Measurements from ENCODE around the gene MRPL58.
"Not testable (repeated sequence)": the region's sequence is repeated elsewhere in the genome, so short reads cannot be mapped to it uniquely, and the experiment has no call there.

MRPL58 gene

GRCh38 chr17:75013092-75013559 lies 656 bp downstream of the MRPL58 start:
- Mint-ChIP-seq H3K36me3 (ENCODE audit: low read depth) (peaks cover 30% of the 10 kb centered on the region), H3K27ac (peak overlapping the region; percentile 95), H3K4me3 (peak overlapping the region; percentile 93), H3K4me1 (ENCODE audit: low read depth) (peaks cover 27% of the 10 kb centered on the region), H3K9me3 (no peaks in the 10 kb centered on the region), H3K27me3 (no peaks in the 10 kb centered on the region)
- intact Hi-C loops (cut with micrococcal nuclease), result no loop called here

- intact Hi-C loops (cut with micrococcal nuclease), result no loop called here
- Mint-ChIP-seq H3K27me3 (no peaks in the 10 kb centered on the region), H3K27ac (no peak overlapping the region), H3K36me3 (ENCODE audit: low read depth) (peaks cover 74% of the 10 kb centered on the region), H3K4me3 (no peak overlapping the region), H3K9me3 (no peaks in the 10 kb centered on the region), H3K4me1 (ENCODE audit: low read depth) (peaks cover 9% of the 10 kb centered on the region)
Measured at GRCh38 chr17:75019146-75019545, 6.7 kb downstream of the MRPL58 start.

GRCh38 chr17:75019710-75020109 lies 7.2 kb downstream of the MRPL58 start:
- Mint-ChIP-seq H3K9me3 (no peaks in the 10 kb centered on the region), H3K36me3 (ENCODE audit: low read depth) (peaks cover 72% of the 10 kb centered on the region), H3K4me1 (ENCODE audit: low read depth) (peaks cover 7% of the 10 kb centered on the region), H3K27ac (no peak overlapping the region), H3K4me3 (no peak overlapping the region), H3K27me3 (no peaks in the 10 kb centered on the region)
- intact Hi-C loops (cut with micrococcal nuclease), result no loop called here

GRCh38 chr17:75020331-75021110 lies 8.1 kb downstream of the MRPL58 start:
- H3K4me1 Mint-ChIP-seq (ENCODE audit: low read depth), result peaks cover 4% of the 10 kb centered on the region
- H3K36me3 Mint-ChIP-seq (ENCODE audit: low read depth), result peaks cover 69% of the 10 kb centered on the region
- no peak overlapping the region for H3K27ac Mint-ChIP-seq
- H3K9me3 Mint-ChIP-seq, result no peaks in the 10 kb centered on the region
- H3K4me3 Mint-ChIP-seq, result no peak overlapping the region
- H3K27me3 Mint-ChIP-seq, result no peaks in the 10 kb centered on the region
- intact Hi-C loops (cut with micrococcal nuclease), result no loop called here

GRCh38 chr17:75024686-75025397 lies 12.4 kb downstream of the MRPL58 start:
- Mint-ChIP-seq H3K4me1 (ENCODE audit: low read depth) (peaks cover 17% of the 10 kb centered on the region), H3K9me3 (peaks cover 5% of the 10 kb centered on the region), H3K4me3 (no peak overlapping the region), H3K27ac (peak overlapping the region; percentile 50), H3K27me3 (peaks cover 1% of the 10 kb centered on the region), H3K36me3 (ENCODE audit: low read depth) (peaks cover 40% of the 10 kb centered on the region)
- intact Hi-C loops (cut with micrococcal nuclease), result no loop called here

- H3K4me3 Mint-ChIP-seq; intact Hi-C loops (cut with micrococcal nuclease); H3K27me3 Mint-ChIP-seq: not testable (repeated sequence)
- peaks cover 10% of the 10 kb centered on the region for H3K9me3 Mint-ChIP-seq
- H3K4me1 Mint-ChIP-seq (ENCODE audit: low read depth), result peaks cover 17% of the 10 kb centered on the region
- H3K27ac Mint-ChIP-seq, result peak overlapping the region; percentile 50
- peaks cover 35% of the 10 kb centered on the region for H3K36me3 Mint-ChIP-seq (ENCODE audit: low read depth)
Measured at GRCh38 chr17:75025398-75025734, 12.9 kb downstream of the MRPL58 start.

- H3K9me3 Mint-ChIP-seq, result peaks cover 14% of the 10 kb centered on the region
- H3K27ac Mint-ChIP-seq, result peak overlapping the region; percentile 70
- H3K4me3 Mint-ChIP-seq; intact Hi-C loops (cut with micrococcal nuclease); H3K27me3 Mint-ChIP-seq: not testable (repeated sequence)
- peaks cover 17% of the 10 kb centered on the region for H3K4me1 Mint-ChIP-seq (ENCODE audit: low read depth)
- H3K36me3 Mint-ChIP-seq (ENCODE audit: low read depth), result peaks cover 22% of the 10 kb centered on the region
Measured at GRCh38 chr17:75026650-75027049, 14.2 kb downstream of the MRPL58 start.

GRCh38 chr17:75030161-75030560 lies 17.7 kb downstream of the MRPL58 start:
- H3K4me1 Mint-ChIP-seq (ENCODE audit: low read depth), result peaks cover 47% of the 10 kb centered on the region
- H3K4me3 Mint-ChIP-seq, result no peak overlapping the region
- H3K27ac Mint-ChIP-seq, result no peak overlapping the region
- H3K36me3 Mint-ChIP-seq (ENCODE audit: low read depth), result peaks cover 4% of the 10 kb centered on the region
- intact Hi-C loops (cut with micrococcal nuclease), result no loop called here
- peaks cover 14% of the 10 kb centered on the region for H3K9me3 Mint-ChIP-seq
- H3K27me3 Mint-ChIP-seq, result peaks cover 25% of the 10 kb centered on the region

- Mint-ChIP-seq H3K9me3 (peaks cover 14% of the 10 kb centered on the region), H3K4me1 (ENCODE audit: low read depth) (peaks cover 43% of the 10 kb centered on the region), H3K4me3 (peak overlapping the region; percentile 68), H3K36me3 (ENCODE audit: low read depth) (peaks cover 4% of the 10 kb centered on the region), H3K27me3 (peaks cover 25% of the 10 kb centered on the region), H3K27ac (peak overlapping the region; percentile 48)
- intact Hi-C loops (cut with micrococcal nuclease), result loop anchor here (2.0 kb wide), 1 partner anchor 15 kb away; the partner anchor contains the start of genes ATP5PD and KCTD2
Measured at GRCh38 chr17:75031972-75032719, 19.7 kb downstream of the MRPL58 start.

- intact Hi-C loops (cut with micrococcal nuclease), result loop anchor here (2.0 kb wide), 1 partner anchor 14 kb away; the partner anchor contains the start of genes ATP5PD and KCTD2
- Mint-ChIP-seq H3K27me3 (peaks cover 25% of the 10 kb centered on the region), H3K4me1 (ENCODE audit: low read depth) (peaks cover 42% of the 10 kb centered on the region), H3K36me3 (ENCODE audit: low read depth) (peaks cover 4% of the 10 kb centered on the region), H3K27ac (peak overlapping the region; percentile 48), H3K4me3 (peak overlapping the region; percentile 68), H3K9me3 (peaks cover 14% of the 10 kb centered on the region)
Measured at GRCh38 chr17:75032720-75033280, 20.3 kb downstream of the MRPL58 start.

GRCh38 chr17:75033346-75034235 lies 21.1 kb downstream of the MRPL58 start:
- Mint-ChIP-seq H3K9me3 (peaks cover 14% of the 10 kb centered on the region), H3K27ac (peak overlapping the region; percentile 86), H3K36me3 (ENCODE audit: low read depth) (peaks cover 12% of the 10 kb centered on the region), H3K27me3 (peaks cover 25% of the 10 kb centered on the region), H3K4me1 (ENCODE audit: low read depth) (peaks cover 42% of the 10 kb centered on the region), H3K4me3 (peak overlapping the region; percentile 85)
- intact Hi-C loops (cut with micrococcal nuclease), result loop anchor here (2.0 kb wide), 1 partner anchor 13 kb away; the partner anchor contains the start of genes ATP5PD and KCTD2

- peaks cover 14% of the 10 kb centered on the region for H3K9me3 Mint-ChIP-seq
- peaks cover 42% of the 10 kb centered on the region for H3K4me1 Mint-ChIP-seq (ENCODE audit: low read depth)
- H3K27ac Mint-ChIP-seq, result peak overlapping the region; percentile 86
- intact Hi-C loops (cut with micrococcal nuclease), result no loop called here
- peaks cover 25% of the 10 kb centered on the region for H3K27me3 Mint-ChIP-seq
- peak overlapping the region; percentile 85 for H3K4me3 Mint-ChIP-seq
- H3K36me3 Mint-ChIP-seq (ENCODE audit: low read depth), result peaks cover 20% of the 10 kb centered on the region
Measured at GRCh38 chr17:75034236-75034908, 21.9 kb downstream of the MRPL58 start.
